HFF-Myc (cell line): ENCODE results near the gene TFF1.

Experiments used
- DNase-seq: peaks from one replicate; pipeline ENCODE4 v3.0.0-alpha.2; 2011; ENCODE audit warnings: low read depth; ENCODE audit errors: extremely low read depth
- H3K4me3 ChIP-seq: replicated peaks from 2 replicates; pipeline ENCODE4 v1.5.1; 2011; ENCODE audit warnings: low read depth, mild to moderate bottlenecking, control low read depth, low read length
- CTCF ChIP-seq: IDR thresholded peaks from 2 replicates; pipeline ENCODE4 v1.5.1; 2012; ENCODE audit warnings: mild to moderate bottlenecking, low read depth, low read length, control low read depth; ENCODE audit errors: missing control alignments

The TFF1 gene

GRCh38 chr21:42389449-42389835, 23.1 kb upstream of the TFF1 start:
- DNase-seq = no peak
- H3K4me3 ChIP-seq = no peak overlapping the region
- no peak for TF ChIP-seq CTCF

GRCh38 chr21:42388740-42389448, 22.6 kb upstream of the TFF1 start:
- no peak for TF ChIP-seq CTCF
- H3K4me3 ChIP-seq = no peak overlapping the region
- no peak for DNase-seq

- no peak for TF ChIP-seq CTCF
- no peak overlapping the region for H3K4me3 ChIP-seq
- DNase-seq = no peak
Observed at GRCh38 chr21:42387843-42388340, 21.6 kb upstream of the TFF1 start.

- TF ChIP-seq CTCF = no peak
- DNase-seq = no peak
- H3K4me3 ChIP-seq = no peak overlapping the region
Observed at GRCh38 chr21:42387164-42387563, 20.8 kb upstream of the TFF1 start.

GRCh38 chr21:42386034-42386591, 19.8 kb upstream of the TFF1 start:
- no peak for DNase-seq
- H3K4me3 ChIP-seq = no peak overlapping the region
- TF ChIP-seq CTCF = no peak

- H3K4me3 ChIP-seq = no peak overlapping the region
- TF ChIP-seq CTCF = no peak
- no peak for DNase-seq
Observed at GRCh38 chr21:42385619-42386018, 19.3 kb upstream of the TFF1 start.
